Daoy (cell line): ENCODE measurements around the gene CNOT9. TPM values are rescaled to one million over a fixed set of nuclear protein-coding genes. Genes with fewer than 3 reads are reported as not detected.
A peak's percentile ranks its signal among the peaks of the same experiment; 100 is the strongest.
"Not testable (repeated sequence)": the region's sequence is repeated elsewhere in the genome, so short reads cannot be mapped to it uniquely, and the experiment has no call there.

Source experiments
- DNase-seq: peaks from one replicate; pipeline ENCODE4 v3.0.0-alpha.2; 2015; ENCODE audit warnings: low read depth
- total RNA-seq: library from RNA; depleted of rRNA; stranded (reverse); fragments of >200 nt; shearing (Covaris generic); gene quantifications from 2 replicates; pipeline ENCODE4 v1.2.3, GENCODE V29; 2014; rRNA removed

The CNOT9 gene
- 94.2 and 118 TPM in 2 replicates for total RNA-seq

- peak; percentile 99 for DNase-seq
Measured at GRCh38 chr2:218568190-218569037, at the start of gene CNOT9, which contains the start of gene USP37. TSS of gene CNOT9 (plus strand) at chr2:218568839. CDS start at chr2:218568955, 116 bp downstream. TSS of gene USP37 (minus strand) at chr2:218568351. CDS start at chr2:218558653, 9,698 bp downstream.

- DNase-seq, result no peak
Measured at GRCh38 chr2:218518876-218519275, 49.8 kb upstream of the CNOT9 start.

- no peak for DNase-seq
Measured at GRCh38 chr2:218523651-218524050, 45.0 kb upstream of the CNOT9 start.

GRCh38 chr2:218528409-218528808, 40.2 kb upstream of the CNOT9 start:
- DNase-seq, result not testable (repeated sequence)

GRCh38 chr2:218529990-218530389, 38.6 kb upstream of the CNOT9 start:
- DNase-seq, result no peak

- no peak for DNase-seq
Measured at GRCh38 chr2:218536804-218537494, 31.7 kb upstream of the CNOT9 start.

- DNase-seq, result no peak
Measured at GRCh38 chr2:218540015-218540414, 28.6 kb upstream of the CNOT9 start.

- no peak for DNase-seq
Measured at GRCh38 chr2:218546012-218546411, 22.6 kb upstream of the CNOT9 start.

GRCh38 chr2:218547511-218547910, 21.1 kb upstream of the CNOT9 start:
- no peak for DNase-seq

GRCh38 chr2:218547978-218548377, 20.7 kb upstream of the CNOT9 start:
- no peak for DNase-seq

GRCh38 chr2:218554225-218554624, 14.4 kb upstream of the CNOT9 start:
- DNase-seq, result not testable (repeated sequence)

GRCh38 chr2:218555527-218555926, 13.1 kb upstream of the CNOT9 start:
- DNase-seq, result no peak

- DNase-seq, result no peak
Measured at GRCh38 chr2:218557941-218558340, 10.7 kb upstream of the CNOT9 start.

GRCh38 chr2:218558986-218559385, 9.7 kb upstream of the CNOT9 start:
- no peak for DNase-seq

GRCh38 chr2:218564056-218564455, 4.6 kb upstream of the CNOT9 start:
- no peak for DNase-seq

GRCh38 chr2:218566296-218566695, 2.3 kb upstream of the CNOT9 start:
- no peak for DNase-seq

- no peak for DNase-seq
Measured at GRCh38 chr2:218567797-218568189, 846 bp upstream of the CNOT9 start.

- peak; percentile 74 for DNase-seq
Measured at GRCh38 chr2:218569038-218569431, 396 bp downstream of the CNOT9 start.

- DNase-seq, result peak; percentile 11
Measured at GRCh38 chr2:218569661-218570500, 1.2 kb downstream of the CNOT9 start.

- no peak for DNase-seq
Measured at GRCh38 chr2:218570850-218571249, 2.2 kb downstream of the CNOT9 start.

GRCh38 chr2:218576854-218577253, 8.2 kb downstream of the CNOT9 start:
- DNase-seq, result no peak
